PC-3 (cell line): ENCODE data around the gene NR2C2AP. TPM values are rescaled to one million over a fixed set of nuclear protein-coding genes. Genes with fewer than 3 reads are reported as not detected.

Experiments
- ATAC-seq: fragments of 200-7000 bp; cut with Tn5 transposase; 2 replicates; pipeline ENCODE4 v1.9.1; 2020; ENCODE audit warnings: mild to moderate bottlenecking, moderate library complexity
- BruUV-seq: library from RNA; stranded (reverse); fragments of 400-500 nt; replicated peaks from 2 replicates; lab custom pipeline; 2021; lab: Mats Ljungman, UMichigan
- CTCF ChIA-PET: fragments of 300-600 bp; sonication (Branson Sonifier 250); formaldehyde crosslinking; loops from one replicate; lab custom pipeline; 2022; ENCODE audit warnings: antibody characterized with exemption; lab: Charles Lee
- POLR2A ChIA-PET: fragments of 300-600 bp; sonication (Branson Sonifier 250); formaldehyde crosslinking; loops from one replicate; lab custom pipeline; 2022; ENCODE audit warnings: antibody characterized with exemption; ENCODE audit not compliant: unreplicated experiment; lab: Charles Lee
- DNase-seq: peaks from one replicate; pipeline ENCODE4 v3.0.0-alpha.2; 2015
- H2AFZ ChIP-seq: fragments of 300-600 bp; sonication (generic); 2 replicates; pipeline ENCODE4 v1.6.0; 2016; ENCODE audit warnings: antibody characterized with exemption, low read length
- H3F3A ChIP-seq: fragments of 300-600 bp; sonication (generic); one replicate; pipeline ENCODE4 v1.6.0; 2017; ENCODE audit warnings: antibody characterized with exemption, low read length, control low read depth, mild to moderate bottlenecking; ENCODE audit not compliant: unreplicated experiment
- H3K27ac ChIP-seq: fragments of 300-600 bp; sonication (generic); 2 replicates; pipeline ENCODE4 v1.5.1; 2016; ENCODE audit warnings: mild to moderate bottlenecking, low read length
- H3K27me3 ChIP-seq: fragments of 300-600 bp; sonication (generic); 2 replicates; pipeline ENCODE4 v1.6.1; 2016; ENCODE audit warnings: low read length, mixed read lengths
- H3K36me3 ChIP-seq: fragments of 300-600 bp; sonication (generic); 2 replicates; pipeline ENCODE4 v1.6.1; 2016; ENCODE audit warnings: low read depth, mixed run types, low read length, mixed read lengths
- H3K4me1 ChIP-seq: fragments of 300-600 bp; sonication (generic); 2 replicates; pipeline ENCODE4 v1.5.1; 2016; ENCODE audit warnings: low read length; ENCODE audit not compliant: insufficient read depth
- H3K4me2 ChIP-seq: fragments of 300-600 bp; sonication (generic); 2 replicates; pipeline ENCODE4 v1.6.0; 2016; ENCODE audit warnings: low read length
- H3K4me3 ChIP-seq: fragments of 300-600 bp; sonication (generic); 2 replicates; pipeline ENCODE4 v1.5.1; 2016; ENCODE audit warnings: mild to moderate bottlenecking, low read length, mixed read lengths
- H3K79me2 ChIP-seq: fragments of 300-600 bp; sonication (generic); 2 replicates; pipeline ENCODE4 v1.6.1; 2017; ENCODE audit warnings: low read length, mixed read lengths
- H3K9ac ChIP-seq: fragments of 300-600 bp; sonication (generic); 2 replicates; pipeline ENCODE4 v1.6.0; 2016; ENCODE audit warnings: mild to moderate bottlenecking, low read length
- H3K9me2 ChIP-seq: fragments of 300-600 bp; sonication (generic); replicated peaks from 2 replicates; pipeline ENCODE4 v1.6.1; 2016; ENCODE audit warnings: mixed run types, low read length, mixed read lengths
- H3K9me3 ChIP-seq: fragments of 300-600 bp; sonication (generic); 2 replicates; pipeline ENCODE4 v1.6.1; 2016; ENCODE audit warnings: low read length, mixed read lengths
- H4K20me1 ChIP-seq: fragments of 300-600 bp; sonication (generic); 2 replicates; pipeline ENCODE4 v1.6.1; 2016; ENCODE audit warnings: low read length, mixed read lengths
- CTCF ChIP-seq: fragments of 300-600 bp; sonication (generic); conservative IDR thresholded peaks from 2 replicates; pipeline ENCODE4 v1.5.1; 2017; ENCODE audit warnings: antibody characterized with exemption, low read depth, mild to moderate bottlenecking, low read length
- EZH2 ChIP-seq: fragments of 300-600 bp; sonication (generic); IDR thresholded peaks from one replicate; pipeline ENCODE4 v1.6.1; 2017; ENCODE audit warnings: antibody characterized with exemption, mild to moderate bottlenecking, low read length; ENCODE audit not compliant: unreplicated experiment
- EZH2phosphoT487 ChIP-seq: fragments of 300-600 bp; sonication (generic); IDR thresholded peaks from 2 replicates; pipeline ENCODE4 v1.6.1; 2018; ENCODE audit warnings: mild to moderate bottlenecking, antibody characterized with exemption, low read length, borderline replicate concordance
- intact Hi-C: fragments of 100-400 bp; cut with micrococcal nuclease; formaldehyde crosslinking; loops from 2 replicates; pipeline ENCODE4 v1.9.0; 2023
- total RNA-seq: library from RNA; depleted of rRNA; stranded (reverse); fragments of >200 nt; gene quantifications from 2 replicates; pipeline ENCODE4 v1.2.3, GENCODE V29; 2014

Gene NR2C2AP
- total RNA-seq, 1 experiment from 2014 or later, result 39.3 TPM

DNA sequence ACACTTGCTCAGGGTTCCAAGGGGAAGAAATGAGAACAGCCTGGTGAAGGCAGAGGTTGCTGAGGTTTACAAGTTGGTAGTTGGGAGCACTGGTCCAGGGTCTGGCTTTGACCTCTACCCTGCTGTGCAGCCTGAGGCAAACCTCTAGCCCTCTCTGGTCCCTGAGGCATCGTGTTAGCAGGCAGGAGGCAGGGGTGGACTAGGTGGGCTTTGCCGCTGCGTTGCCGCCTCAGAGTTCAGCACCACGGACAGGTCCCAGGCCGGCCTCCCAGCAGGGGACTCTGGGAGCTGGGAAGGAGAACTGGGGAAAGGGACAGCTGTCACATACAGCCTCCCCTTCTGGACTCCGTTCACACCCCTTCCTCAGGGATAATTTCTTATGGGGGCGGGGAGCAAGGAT is 11.7 kb upstream of the NR2C2AP start:
- ChIA-PET POLR2A (no interaction called here), CTCF (no interaction called here)
- DNase-seq, result peak; percentile 42
- H3K79me2 ChIP-seq, result no peaks in the 10 kb centered on the region
- H3K9me2 ChIP-seq, result no peaks in the 10 kb centered on the region
- H3F3A ChIP-seq, result no peaks in the 10 kb centered on the region
- no peaks in the 10 kb centered on the region for H4K20me1 ChIP-seq
- intact Hi-C loops, result no loop called here
- no peak overlapping the region for H3K4me2 ChIP-seq
- BruUV-seq, result no TSS peak
- no peak overlapping the region for H3K9ac ChIP-seq
- no peaks in the 10 kb centered on the region for H3K9me3 ChIP-seq
- H3K36me3 ChIP-seq, result no peaks in the 10 kb centered on the region
- H3K27me3 ChIP-seq, result peaks cover 8% of the 10 kb centered on the region
- peak; percentile 46; the same call in 1 of the 2 replicates for ATAC-seq
- TF ChIP-seq EZH2phosphoT487 (no peak), CTCF (no peak), EZH2 (no peak)
- no peak overlapping the region for H3K4me3 ChIP-seq
- no peak overlapping the region for H3K27ac ChIP-seq
- H3K4me1 ChIP-seq, result no peaks in the 10 kb centered on the region
- no peak overlapping the region for H2AFZ ChIP-seq

- ChIA-PET POLR2A (no interaction called here), CTCF (no interaction called here)
- Histone ChIP-seq H3K4me2 (no peak overlapping the region), H4K20me1 (no peaks in the 10 kb centered on the region), H3K9me3 (no peaks in the 10 kb centered on the region), H3K4me3 (no peak overlapping the region), H3K9ac (no peak overlapping the region), H3K9me2 (no peaks in the 10 kb centered on the region), H3K4me1 (no peaks in the 10 kb centered on the region), H3K27me3 (peaks cover 8% of the 10 kb centered on the region), H3K27ac (no peak overlapping the region), H2AFZ (no peak overlapping the region), H3F3A (no peaks in the 10 kb centered on the region), H3K36me3 (no peaks in the 10 kb centered on the region), H3K79me2 (no peaks in the 10 kb centered on the region)
- DNase-seq (no peak), ATAC-seq (no peak)
- intact Hi-C loops, result no loop called here
- BruUV-seq, result no TSS peak
- TF ChIP-seq CTCF, result no peak
These were observed 10.9 kb upstream of the NR2C2AP start for GRCh38 chr19:19214159-19214490.

DNA sequence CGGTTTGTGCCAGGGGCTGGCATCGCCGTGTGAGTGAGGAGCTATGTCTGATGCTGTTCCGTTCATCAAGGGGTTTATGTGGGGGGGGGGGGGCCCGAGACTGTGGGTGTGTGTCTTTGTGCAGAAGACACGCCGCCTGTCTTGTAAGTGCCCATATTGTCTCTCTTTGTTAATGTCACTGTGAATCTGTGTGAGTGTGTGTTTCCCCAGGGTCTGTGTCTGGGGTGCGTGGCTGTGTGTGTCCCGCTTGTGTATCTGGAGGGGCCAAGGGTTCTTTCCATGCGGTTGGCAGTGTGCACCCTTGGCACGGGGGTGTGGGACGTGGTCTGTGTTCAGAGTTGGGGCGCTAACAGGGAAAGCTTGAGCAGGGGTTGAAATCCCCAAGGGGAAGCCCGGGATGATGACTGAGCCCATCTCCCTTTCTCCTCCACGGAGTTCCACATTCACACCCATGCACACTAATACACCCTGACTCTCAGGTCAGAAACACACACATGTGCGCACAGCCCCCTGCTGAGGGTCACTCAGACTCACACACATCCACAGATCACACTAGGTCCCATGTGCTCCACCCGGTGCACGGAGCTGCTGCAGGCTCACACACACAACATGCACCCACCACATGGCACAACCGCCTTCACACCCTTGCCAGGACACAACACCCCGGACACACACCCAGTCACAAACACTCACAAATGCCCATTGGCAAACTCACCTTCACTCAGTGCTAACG is 10.4 kb upstream of the NR2C2AP start:
- POLR2A ChIA-PET, result no interaction called here
- Histone ChIP-seq H3K9ac (no peak overlapping the region), H2AFZ (no peak overlapping the region), H4K20me1 (no peaks in the 10 kb centered on the region), H3F3A (no peaks in the 10 kb centered on the region), H3K9me3 (no peaks in the 10 kb centered on the region), H3K36me3 (no peaks in the 10 kb centered on the region), H3K4me1 (no peaks in the 10 kb centered on the region), H3K27me3 (peaks cover 8% of the 10 kb centered on the region), H3K4me3 (no peak overlapping the region), H3K9me2 (no peaks in the 10 kb centered on the region), H3K79me2 (no peaks in the 10 kb centered on the region), H3K27ac (no peak overlapping the region), H3K4me2 (no peak overlapping the region)
- no peak for TF ChIP-seq EZH2phosphoT487
- TF ChIP-seq EZH2, result no peak
- no peak for TF ChIP-seq CTCF
- intact Hi-C loops, result no loop called here
- CTCF ChIA-PET, result no interaction called here
- no peak for ATAC-seq
- no TSS peak for BruUV-seq
- DNase-seq, result no peak
